Activated T-cell treated with anti-CD3 and anti-CD28 coated beads, Interleukin-2, amount 50 U/mL, for 48 hours (primary cell): Measurements from ENCODE around the gene MED8.
"Not testable (repeated sequence)": the region's sequence is repeated elsewhere in the genome, so short reads cannot be mapped to it uniquely, and the experiment has no call there.

Experiments
- DNase-seq, 2 experiments: peaks; one replicate each; pipeline ENCODE4 v3.0.0-alpha.2; 2020

Gene MED8

DNA sequence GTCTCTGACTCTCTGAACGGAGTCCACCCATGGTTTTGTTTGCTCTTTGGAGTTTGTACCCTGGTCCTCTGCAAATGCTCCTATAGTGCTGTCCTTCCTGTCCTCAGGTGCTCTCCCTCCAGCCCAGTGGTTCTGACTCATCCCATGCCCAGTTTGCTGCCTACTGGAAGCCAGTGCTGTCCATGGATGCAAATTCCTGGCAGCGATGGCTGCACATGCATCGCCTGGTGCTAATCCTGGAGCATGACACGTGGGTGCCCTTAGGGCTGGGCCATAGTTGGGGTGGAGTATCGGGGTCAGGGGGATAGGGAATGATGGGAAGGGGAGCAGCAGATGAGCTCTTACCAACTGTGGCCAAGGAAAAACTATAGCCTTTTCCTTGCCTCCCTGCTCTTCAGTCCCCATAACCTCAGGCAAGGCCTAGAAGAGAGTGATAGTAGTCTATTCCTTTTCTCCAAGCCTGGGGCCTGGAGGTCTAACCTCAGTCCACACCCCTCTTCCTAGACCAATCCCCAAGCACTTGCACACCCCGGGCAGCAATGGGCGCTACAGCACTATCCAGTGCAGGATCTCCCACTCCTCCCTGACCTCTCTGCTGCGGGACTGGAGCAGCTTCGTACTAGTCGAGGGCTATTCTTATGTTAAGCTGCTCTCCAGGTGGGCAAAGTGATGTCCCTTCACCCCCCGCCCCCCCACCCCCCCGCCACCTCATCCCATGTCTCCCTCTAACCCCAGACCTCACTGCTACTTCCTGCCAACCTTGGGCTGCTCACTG lies 32.6 kb upstream of the MED8 start:
- no peak for DNase-seq

DNA sequence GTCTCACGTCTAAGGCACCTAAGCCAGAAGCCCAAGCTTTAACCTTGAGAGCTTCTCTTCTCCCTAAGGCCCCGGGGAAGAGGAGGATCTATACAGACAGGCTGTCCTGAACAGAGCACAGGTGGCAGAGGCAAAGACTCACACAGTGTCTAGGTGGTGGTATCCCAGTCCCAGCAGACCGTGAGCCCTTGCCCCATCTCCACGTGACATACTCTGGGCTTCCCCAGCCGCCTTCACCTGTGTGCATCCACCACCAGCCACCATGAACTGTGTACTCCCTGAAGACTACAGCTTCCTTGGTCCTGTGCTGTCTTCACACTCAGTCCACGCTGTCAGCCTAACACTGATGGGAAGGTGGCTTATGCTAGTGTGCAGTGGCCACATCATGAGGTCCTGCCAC lies 31.8 kb upstream of the MED8 start:
- DNase-seq, result no peak

DNA sequence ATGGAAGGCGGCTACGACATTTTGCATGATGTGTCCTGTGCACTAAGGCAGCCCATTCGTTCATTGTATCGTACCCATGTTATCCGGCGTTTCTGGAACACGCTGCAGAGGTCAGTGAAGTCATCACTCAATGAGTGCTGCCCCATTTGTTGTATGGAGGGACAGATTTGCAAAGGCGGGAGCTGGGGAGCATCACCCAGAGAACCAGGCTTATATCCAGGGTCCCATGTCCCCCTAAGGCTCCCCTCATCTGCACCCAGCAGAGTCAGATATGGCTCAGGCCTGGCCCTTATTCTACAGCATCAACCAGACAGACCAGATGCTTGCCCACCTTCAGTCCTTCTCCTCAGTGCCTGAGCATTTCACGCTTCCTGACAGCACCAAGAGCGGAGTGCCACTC lies 31.3 kb upstream of the MED8 start:
- no peak for DNase-seq

GRCh38 chr1:43419627-43420425 lies 30.2 kb upstream of the MED8 start:
- no peak for DNase-seq

DNA sequence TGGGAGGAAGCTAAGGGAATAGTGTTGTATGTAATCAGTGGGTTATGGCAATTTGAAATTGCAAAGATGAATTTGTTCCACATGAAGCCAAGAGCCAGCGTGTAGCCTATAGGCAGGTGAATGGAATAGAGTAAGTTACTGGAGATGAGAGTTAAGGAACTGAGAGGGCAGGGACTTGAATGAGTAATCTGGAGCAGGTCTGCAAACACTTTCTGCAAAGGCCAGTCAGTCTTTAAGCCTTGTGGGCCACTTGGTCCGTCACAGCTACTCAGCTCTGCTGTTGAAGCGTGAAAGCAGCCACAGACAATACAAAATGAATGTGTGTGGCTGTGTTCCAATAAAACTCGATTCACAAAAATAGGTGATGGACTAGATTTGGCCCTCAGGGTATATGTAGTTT lies 29.3 kb upstream of the MED8 start:
- no peak for DNase-seq

DNA sequence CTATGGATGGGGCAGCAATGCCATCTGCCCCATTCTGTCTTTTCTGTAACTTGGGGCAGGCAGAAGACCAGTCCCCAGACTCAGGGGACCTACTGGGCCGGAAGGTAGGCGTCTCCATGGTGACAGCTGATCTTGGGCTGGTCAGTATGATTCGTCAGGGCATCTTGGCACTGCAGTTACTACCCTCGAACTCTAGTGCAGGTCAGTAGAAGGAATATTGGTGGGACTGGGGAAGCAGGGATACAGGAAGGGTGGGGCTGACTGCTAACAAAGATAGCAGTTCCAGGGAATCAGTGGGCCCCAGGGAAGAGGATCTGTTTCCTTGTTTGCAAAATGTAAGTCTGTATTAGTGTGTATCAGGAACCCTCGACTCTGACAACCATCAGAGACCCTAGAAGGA lies 26.3 kb upstream of the MED8 start:
- DNase-seq, result no peak

DNA sequence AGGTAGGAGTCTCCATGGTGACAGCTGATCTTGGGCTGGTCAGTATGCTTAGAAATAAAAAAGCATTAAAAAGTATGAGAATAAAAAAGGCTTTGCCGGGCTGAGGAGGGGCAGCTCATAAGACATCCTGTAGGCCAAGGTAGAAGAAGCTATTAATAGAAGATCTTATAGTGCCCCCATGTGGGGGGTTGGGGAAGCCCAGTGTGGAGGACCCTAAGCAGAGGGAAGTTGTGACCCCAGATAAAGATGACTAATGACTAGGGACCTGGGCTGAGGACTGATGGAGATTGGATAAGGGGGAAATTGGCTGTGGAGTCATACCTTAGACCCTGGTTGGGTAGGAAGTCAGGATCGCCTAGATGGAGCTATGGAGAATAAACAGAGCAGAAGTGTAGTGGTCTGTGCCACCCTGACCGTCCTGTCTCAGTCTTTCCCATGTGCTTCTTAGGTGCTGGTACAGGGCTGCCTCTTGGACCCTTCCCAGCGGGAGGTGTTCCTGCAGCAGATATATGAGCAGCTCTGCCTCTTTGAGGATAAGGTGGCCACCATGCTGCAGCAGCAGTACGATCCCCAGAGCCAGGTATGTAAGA lies 25.1 kb upstream of the MED8 start:
- peak; percentile 71 to 73 for DNase-seq

DNA sequence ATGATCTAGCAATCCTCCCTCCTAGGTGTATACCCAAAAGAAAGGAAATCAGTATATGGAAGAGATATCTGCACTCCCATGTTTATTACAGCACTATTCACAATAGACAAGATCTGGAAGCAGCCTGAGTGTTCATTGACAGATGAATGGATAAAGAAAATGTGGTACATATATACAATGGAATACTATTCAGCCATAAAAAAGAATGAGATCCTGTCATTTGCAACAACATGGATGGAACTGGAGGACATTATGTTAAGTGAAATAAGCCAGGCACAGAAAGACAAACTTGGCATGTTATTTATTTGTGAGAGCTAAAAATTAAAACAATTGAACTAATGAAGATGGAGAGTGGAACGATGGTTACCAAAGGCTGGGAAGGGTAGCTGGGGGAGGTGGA lies 23.8 kb upstream of the MED8 start:
- not testable (repeated sequence) for DNase-seq

- no peak for DNase-seq
Measured at GRCh38 chr1:43410571-43410970, 21.0 kb upstream of the MED8 start.

GRCh38 chr1:43405876-43406234 lies 16.3 kb upstream of the MED8 start:
- DNase-seq, result no peak

- DNase-seq, result no peak
Measured at GRCh38 chr1:43405219-43405875, 15.7 kb upstream of the MED8 start.

GRCh38 chr1:43404353-43404752 lies 14.8 kb upstream of the MED8 start:
- no peak for DNase-seq

DNA sequence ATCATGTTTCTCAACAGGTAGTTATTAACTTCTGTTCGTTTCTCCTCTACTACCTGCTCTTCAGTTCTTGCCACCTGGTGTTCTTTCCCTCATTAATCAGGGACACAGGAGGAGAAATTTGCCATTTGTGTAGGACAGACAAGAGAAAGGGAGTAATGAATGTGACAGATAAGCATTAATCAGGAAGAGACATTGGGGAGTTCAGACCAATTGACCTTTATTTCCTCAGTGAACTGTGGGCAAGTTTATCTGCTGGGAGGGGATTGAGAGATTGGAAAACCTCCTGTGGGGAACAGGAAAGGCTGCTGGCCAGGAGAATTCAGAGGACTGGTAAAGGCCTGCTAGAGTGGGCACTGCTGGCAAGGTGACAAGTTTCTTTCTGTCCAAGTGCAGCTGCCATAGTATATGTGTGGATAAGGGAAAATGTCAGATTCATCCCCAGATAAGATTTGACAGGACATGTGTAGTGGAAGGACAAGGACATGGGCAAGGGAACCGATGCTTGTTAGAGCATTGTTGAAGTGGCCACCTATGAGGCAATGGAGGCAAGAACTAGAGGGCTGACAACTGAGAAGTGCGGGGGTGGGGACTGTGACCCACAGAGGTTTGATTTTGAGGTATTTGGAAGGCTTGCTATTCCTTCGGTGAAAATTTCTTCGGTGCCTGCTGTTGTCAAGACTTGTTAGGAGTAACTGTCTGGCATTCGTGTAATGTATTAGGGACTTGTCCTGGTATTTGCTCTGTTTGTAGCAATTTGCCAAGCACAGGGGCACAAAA lies 12.7 kb upstream of the MED8 start:
- DNase-seq, result no peak

- DNase-seq, result not testable (repeated sequence)
Measured at GRCh38 chr1:43400441-43400840, 10.8 kb upstream of the MED8 start.

DNA sequence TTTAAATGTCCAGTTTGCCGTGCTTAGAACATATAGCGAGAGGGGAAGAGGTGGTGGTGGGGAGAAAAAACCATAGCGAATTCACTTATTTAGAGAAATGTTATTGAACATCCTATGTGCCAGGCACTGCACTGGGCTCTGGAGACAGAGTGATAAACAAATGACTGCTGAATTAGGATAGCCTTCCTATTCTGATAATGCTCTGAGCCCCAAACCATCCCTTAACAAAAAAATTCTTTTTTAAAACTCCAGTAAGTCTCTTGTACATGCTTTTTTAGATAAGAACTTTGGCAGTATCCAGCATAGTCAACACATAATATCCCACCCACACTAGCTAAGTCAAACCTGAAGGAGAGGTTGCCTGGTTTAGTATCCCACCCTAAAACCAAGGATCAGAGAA lies 8.6 kb upstream of the MED8 start:
- no peak for DNase-seq

DNA sequence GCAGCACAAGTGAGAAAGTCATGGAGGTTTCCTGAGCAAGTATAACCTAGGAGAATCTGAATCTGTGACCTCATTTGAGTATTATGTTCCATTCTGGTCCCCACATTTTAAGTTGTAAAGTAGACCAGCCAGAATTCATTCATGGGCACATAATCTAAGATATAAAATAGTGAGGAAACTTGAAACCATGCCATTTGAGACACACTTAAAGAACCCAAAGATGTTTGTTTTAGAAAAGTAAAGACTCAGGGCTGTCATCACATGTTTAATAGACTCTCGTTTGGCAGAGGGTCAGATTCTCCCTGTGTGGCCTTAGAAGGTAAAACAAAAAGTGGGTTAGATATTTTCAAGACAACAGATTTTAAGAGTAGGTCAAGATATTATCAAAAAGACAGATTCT lies 6.5 kb upstream of the MED8 start:
- no peak for DNase-seq

DNA sequence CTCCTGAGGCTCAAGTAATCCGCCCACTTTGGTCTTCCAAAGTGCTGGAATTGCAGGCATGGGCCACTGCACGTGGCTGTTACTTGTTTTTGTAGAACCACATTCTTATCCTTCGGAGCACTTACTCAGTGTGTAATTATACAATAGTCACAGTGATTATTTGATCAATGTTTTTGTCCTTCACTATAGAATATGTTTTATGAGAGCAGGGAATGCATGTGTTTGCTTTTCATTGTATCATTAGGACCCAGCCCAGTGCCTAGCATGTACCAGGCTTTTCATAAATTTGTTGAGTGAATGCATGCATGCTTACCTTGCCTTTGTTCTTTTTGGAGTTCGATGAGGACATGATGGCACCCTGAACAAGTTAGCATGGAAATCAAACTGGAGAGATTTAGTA lies 5.9 kb upstream of the MED8 start:
- DNase-seq, result no peak

DNA sequence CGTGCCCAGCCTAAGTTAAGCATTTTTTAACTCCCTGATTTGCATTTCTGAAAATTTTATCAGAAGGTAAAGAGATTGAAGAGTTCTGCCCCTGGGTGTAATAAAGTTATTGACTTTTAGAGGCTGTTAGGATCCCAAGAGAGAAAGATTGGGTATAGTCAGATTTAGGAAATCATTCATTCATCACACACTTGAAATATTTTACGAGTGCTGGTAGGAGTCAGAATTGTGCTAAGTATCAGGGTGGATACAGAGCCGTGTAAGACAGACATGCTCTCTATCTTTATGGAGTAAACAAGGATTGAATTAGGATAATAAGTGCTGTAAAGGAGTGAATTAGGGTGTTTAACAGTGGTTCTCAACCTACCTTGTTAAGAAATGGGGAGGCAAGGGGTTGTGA lies 3.1 kb upstream of the MED8 start:
- DNase-seq, result no peak

DNA sequence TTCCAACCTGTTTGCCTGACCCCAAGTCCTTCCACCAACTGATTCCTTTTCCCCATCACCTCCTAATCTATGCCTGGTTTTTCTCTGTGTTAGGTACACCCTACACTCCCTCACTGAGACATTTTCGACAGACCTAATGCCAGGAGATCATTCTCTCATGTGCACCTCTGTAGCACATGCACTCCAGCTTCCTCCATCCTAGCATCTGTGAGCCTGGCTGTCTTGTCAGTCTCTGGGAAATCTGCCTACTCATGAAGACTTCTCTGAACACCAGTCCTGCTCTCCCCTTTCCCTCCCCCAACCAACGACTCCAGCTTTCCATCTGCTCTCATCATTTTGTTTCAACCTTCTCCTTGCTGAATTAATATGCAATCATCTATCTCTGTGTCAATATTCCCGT lies 987 bp downstream of the MED8 start:
- no peak for DNase-seq

DNA sequence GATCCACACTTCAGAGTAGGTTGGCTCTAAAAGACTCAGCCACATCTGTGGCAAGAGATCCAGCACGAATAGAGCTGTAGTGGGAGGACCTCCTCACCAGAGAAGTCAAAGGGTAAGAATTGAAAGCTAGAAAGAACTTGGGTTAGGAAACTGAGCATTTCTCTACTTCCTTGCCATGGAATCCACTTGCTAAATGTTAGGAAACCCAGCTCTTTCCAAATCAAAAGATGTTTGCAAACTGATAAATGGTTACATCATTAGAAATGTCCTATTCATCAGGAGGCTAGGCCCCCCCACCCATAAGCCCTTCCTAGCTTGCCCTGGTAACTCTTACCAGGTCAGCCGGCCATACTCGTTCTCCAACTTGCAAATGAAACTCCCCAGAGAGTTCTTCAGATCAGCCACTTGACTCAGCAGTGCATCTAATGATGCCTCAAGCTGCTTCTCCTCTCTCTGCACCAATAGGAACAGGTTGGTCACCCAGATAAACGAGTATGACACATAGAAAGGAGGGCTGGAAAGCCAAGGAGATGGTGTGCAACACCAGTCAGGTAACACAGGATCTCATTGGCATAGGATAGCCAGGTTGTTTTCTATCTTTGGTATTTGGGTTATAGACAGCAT lies 1.5 kb downstream of the MED8 start:
- no peak for DNase-seq

DNA sequence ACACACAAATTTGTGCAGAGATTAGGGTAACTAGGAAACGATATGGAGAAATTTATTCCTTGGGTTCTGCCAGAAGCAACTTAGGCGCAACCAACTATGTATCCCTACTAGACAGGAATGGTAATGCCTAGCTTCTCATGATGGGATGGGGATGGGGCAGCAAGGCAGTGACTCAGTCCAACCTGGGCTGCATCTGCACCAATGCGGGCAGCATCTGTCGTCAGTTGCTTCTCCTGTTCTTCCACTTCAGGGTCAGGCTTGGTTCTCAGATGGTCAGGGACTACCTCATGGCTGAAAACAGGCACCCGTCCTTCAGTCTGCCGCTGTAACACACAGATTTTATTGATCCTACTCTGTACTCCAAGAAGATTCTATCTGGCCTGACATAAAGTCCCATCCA lies 2.9 kb downstream of the MED8 start:
- no peak for DNase-seq

DNA sequence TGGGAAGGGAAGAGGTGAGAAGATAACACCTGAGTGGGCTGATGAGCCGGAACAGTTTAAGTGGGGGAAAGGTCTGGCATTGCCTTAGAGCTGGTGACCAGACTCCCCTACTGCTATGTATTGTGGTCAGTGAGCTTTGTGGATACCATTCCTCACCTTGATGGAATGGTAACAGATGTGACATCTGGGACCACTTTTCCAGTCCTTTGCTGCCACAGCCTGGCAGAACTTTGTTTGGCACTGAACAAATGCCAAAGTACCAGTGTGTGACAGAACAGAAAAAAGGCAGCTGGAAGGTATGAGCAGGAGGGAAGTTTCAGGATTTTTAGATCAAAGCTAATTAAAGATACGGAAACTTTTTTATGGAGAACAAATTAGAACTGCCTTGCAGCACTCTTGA lies 6.2 kb downstream of the MED8 start:
- DNase-seq, result no peak
